HepG2 (cell line): ENCODE measurements around the gene RUVBL2. TPM values are rescaled to one million over a fixed set of nuclear protein-coding genes. Genes with fewer than 3 reads are reported as not detected.
A peak's percentile ranks its signal among the peaks of the same experiment; 100 is the strongest.

Experiments
- AFF4 ChIP-seq: sonication (generic); formaldehyde crosslinking; IDR thresholded peaks from 2 replicates; pipeline ENCODE4 v1.4.0; 2020; ENCODE audit warnings: missing genetic modification reagents
- HINFP ChIP-seq: sonication (generic); formaldehyde crosslinking; IDR thresholded peaks from 2 replicates; pipeline ENCODE4 v1.4.0; 2020; ENCODE audit warnings: low read depth, mild to moderate bottlenecking, missing genetic modification reagents
- HNF4A ChIP-seq: sonication (generic); formaldehyde crosslinking; IDR thresholded peaks from 2 replicates; pipeline ENCODE4 v1.4.0; 2020; ENCODE audit warnings: missing genetic modification reagents
- HOXA3 ChIP-seq: sonication (generic); formaldehyde crosslinking; IDR thresholded peaks from 2 replicates; pipeline ENCODE4 v1.5.0; 2020; ENCODE audit warnings: missing genetic modification reagents
- IKZF4 ChIP-seq: sonication (generic); formaldehyde crosslinking; IDR thresholded peaks from 2 replicates; pipeline ENCODE4 v1.5.1; 2020; ENCODE audit warnings: borderline replicate concordance, mild to moderate bottlenecking, low read depth, missing genetic modification reagents; ENCODE audit errors: not compliant biosample characterization
- SAP130 ChIP-seq: IDR thresholded peaks from 2 replicates; pipeline ENCODE4 v1.6.1; 2016; ENCODE audit warnings: low read depth
- ZFP41 ChIP-seq: sonication (generic); formaldehyde crosslinking; IDR thresholded peaks from 2 replicates; pipeline ENCODE4 v1.4.0; 2020; ENCODE audit warnings: mild to moderate bottlenecking, missing genetic modification reagents, borderline replicate concordance
- ZNF296 ChIP-seq: sonication (generic); formaldehyde crosslinking; conservative IDR thresholded peaks from 2 replicates; pipeline ENCODE4 v1.5.0; 2020; ENCODE audit warnings: mild to moderate bottlenecking, missing genetic modification reagents
- ZNF441 ChIP-seq: sonication (generic); formaldehyde crosslinking; IDR thresholded peaks from 2 replicates; pipeline ENCODE4 v1.7.0; 2021; ENCODE audit warnings: missing genetic modification reagents, borderline replicate concordance
- ZNF484 ChIP-seq: sonication (generic); formaldehyde crosslinking; IDR thresholded peaks from 2 replicates; pipeline ENCODE4 v1.5.1; 2020; ENCODE audit warnings: mild to moderate bottlenecking, low read depth, missing genetic modification reagents, borderline replicate concordance
- ZNF883 ChIP-seq: sonication (generic); formaldehyde crosslinking; IDR thresholded peaks from 2 replicates; pipeline ENCODE4 v1.5.1; 2020; ENCODE audit warnings: mild to moderate bottlenecking, missing genetic modification reagents; ENCODE audit errors: not compliant biosample characterization
- polyA plus RNA-seq, 8 experiments: library from polyadenylated mRNA; depleted of rRNA in 3 of 8; stranded (reverse) in 7 of 8; unstranded in 1 of 8; fragments of >200 nt; fragmentation: Illumina TruSeq in 4 of 8; extraction: Trizol in 4 of 8; gene quantifications; 2 replicates each; pipeline versions ENCODE4 v1.2.1 to v1.2.3, GENCODE V29; 2011 to 2016; ENCODE audit warnings: low read depth in 4 of 8, missing spikeins in 1 of 8, mixed read lengths in 1 of 8; ENCODE audit not compliant: insufficient read depth in 1 of 8
- total RNA-seq, 5 experiments: library from RNA; depleted of rRNA; stranded (reverse); fragments of >200 nt; fragmentation: Illumina TruSeq; extraction: Trizol; gene quantifications; 2 replicates each; pipeline ENCODE4 v1.2.3, GENCODE V29; 2016; ENCODE audit warnings: low read depth in 1 of 5

Gene RUVBL2
- total and polyA plus RNA-seq, 2 of the 13 experiments (the other 11 are each of a cell fraction or from before 2014, with no cell fraction given), result 120 to 122 TPM

GRCh38 chr19:48993175-48994034 is at the start of gene RUVBL2, which contains the start of gene GYS1 (continued):
- TF ChIP-seq AFF4 (CRISPR knock-in tag) (no peak), HOXA3 (peak; percentile 45; the same call in 1 of the 2 replicates), IKZF4 (CRISPR knock-in tag) (no peak), ZNF441 (CRISPR knock-in tag) (peak; percentile 15; the same call in 1 of the 2 replicates), HINFP (CRISPR knock-in tag) (no peak), ZNF883 (CRISPR knock-in tag) (peak; percentile 21), ZNF296 (no peak), HNF4A (CRISPR knock-in tag) (no peak), SAP130 (CRISPR knock-in tag) (peak; percentile 73), ZFP41 (CRISPR knock-in tag) (no peak), ZNF484 (CRISPR knock-in tag) (no peak)
